HUES6 (cell line): ENCODE data around the gene CEP68.
"Not testable (repeated sequence)": the region's sequence is repeated elsewhere in the genome, so short reads cannot be mapped to it uniquely, and the experiment has no call there.

Experiments used
- H3K27ac ChIP-seq: 2 replicates; pipeline ENCODE4 v1.7.0; 2013; ENCODE audit warnings: low read depth, mild to moderate bottlenecking, low read length, inconsistent platforms
- H3K27me3 ChIP-seq: 2 replicates; pipeline ENCODE4 v1.6.1; 2013; ENCODE audit warnings: low read length; ENCODE audit not compliant: control insufficient read depth, insufficient read depth
- H3K36me3 ChIP-seq: 2 replicates; pipeline ENCODE4 v1.6.1; 2013; ENCODE audit warnings: low read length; ENCODE audit not compliant: control insufficient read depth, insufficient read depth
- H3K4me1 ChIP-seq: 2 replicates; pipeline ENCODE4 v1.6.1; 2013; ENCODE audit warnings: low read length; ENCODE audit not compliant: control insufficient read depth, insufficient read depth
- H3K4me3 ChIP-seq: 2 replicates; pipeline ENCODE4 v1.5.1; 2013; ENCODE audit warnings: low read depth, low read length
- H3K9ac ChIP-seq: one replicate; pipeline ENCODE4 v1.6.1; 2013; ENCODE audit warnings: mild to moderate bottlenecking, low read length
- H3K9me3 ChIP-seq: 2 replicates; pipeline ENCODE4 v1.6.1; 2013; ENCODE audit warnings: low read depth, low read length; ENCODE audit not compliant: control insufficient read depth, insufficient read depth

CEP68 gene, protein sequence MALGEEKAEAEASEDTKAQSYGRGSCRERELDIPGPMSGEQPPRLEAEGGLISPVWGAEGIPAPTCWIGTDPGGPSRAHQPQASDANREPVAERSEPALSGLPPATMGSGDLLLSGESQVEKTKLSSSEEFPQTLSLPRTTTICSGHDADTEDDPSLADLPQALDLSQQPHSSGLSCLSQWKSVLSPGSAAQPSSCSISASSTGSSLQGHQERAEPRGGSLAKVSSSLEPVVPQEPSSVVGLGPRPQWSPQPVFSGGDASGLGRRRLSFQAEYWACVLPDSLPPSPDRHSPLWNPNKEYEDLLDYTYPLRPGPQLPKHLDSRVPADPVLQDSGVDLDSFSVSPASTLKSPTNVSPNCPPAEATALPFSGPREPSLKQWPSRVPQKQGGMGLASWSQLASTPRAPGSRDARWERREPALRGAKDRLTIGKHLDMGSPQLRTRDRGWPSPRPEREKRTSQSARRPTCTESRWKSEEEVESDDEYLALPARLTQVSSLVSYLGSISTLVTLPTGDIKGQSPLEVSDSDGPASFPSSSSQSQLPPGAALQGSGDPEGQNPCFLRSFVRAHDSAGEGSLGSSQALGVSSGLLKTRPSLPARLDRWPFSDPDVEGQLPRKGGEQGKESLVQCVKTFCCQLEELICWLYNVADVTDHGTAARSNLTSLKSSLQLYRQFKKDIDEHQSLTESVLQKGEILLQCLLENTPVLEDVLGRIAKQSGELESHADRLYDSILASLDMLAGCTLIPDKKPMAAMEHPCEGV

DNA sequence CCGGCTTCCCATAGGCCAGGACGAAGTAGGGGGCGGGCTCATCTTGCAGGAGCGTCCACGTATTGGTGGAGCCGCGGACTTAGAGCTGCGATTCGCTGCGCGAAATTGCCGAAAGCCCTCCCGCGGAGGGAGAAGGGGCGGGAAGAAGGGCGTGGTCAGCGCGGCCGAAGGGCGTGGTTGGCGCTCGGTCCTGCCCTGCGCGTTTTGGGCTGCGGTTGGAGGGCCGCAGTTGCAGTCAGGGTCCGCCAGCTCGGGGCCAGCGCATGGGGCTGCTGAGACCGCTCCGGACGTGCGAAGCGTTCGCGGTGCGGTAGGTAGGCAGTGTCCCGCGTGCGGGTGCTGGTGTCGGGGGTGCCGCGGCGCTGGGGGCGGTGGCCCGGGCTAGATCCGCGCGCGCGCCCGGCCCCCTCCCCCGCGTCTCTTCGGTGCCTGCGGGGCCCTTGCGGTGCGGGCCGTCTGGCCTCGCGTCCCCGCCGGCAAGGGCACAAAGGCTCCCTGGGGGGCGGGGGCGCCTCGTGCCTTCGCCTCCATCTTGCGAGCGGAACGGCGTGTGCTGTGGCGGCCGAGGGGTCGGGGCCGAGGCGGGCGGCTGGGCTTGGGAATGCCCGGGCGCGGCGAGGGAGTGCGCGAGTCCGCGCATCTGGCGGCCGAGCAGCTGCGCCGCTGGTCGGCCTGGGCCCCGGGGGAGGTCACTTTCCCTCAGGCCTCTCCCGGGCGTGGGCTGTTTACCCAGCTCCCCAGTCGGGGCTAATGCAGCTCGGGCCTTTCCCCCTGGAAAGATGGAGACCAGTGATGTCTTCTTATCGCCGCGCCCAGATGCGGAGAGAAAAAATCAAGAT is at the start of gene CEP68:
Gene CEP68, plus strand, starts transcription at position 202 of the 839 bp plus-strand sequence. CDS start 13,029 bp downstream, outside the sequence.
- H3K4me3 ChIP-seq, result peak within 1 kb of the TSS; percentile 73
- peaks cover 4% of the 10 kb centered on the region; the same call in 1 of the 2 replicates for H3K27me3 ChIP-seq
- no peaks in the 10 kb centered on the region for H3K36me3 ChIP-seq
- H3K4me1 ChIP-seq, result peaks cover 13% of the 10 kb centered on the region
- H3K9me3 ChIP-seq, result no peaks in the 10 kb centered on the region
- H3K9ac ChIP-seq, result peak within 1 kb of the TSS; percentile 76
- peak within 1 kb of the TSS; percentile 76; the same call in 1 of the 2 replicates for H3K27ac ChIP-seq

DNA sequence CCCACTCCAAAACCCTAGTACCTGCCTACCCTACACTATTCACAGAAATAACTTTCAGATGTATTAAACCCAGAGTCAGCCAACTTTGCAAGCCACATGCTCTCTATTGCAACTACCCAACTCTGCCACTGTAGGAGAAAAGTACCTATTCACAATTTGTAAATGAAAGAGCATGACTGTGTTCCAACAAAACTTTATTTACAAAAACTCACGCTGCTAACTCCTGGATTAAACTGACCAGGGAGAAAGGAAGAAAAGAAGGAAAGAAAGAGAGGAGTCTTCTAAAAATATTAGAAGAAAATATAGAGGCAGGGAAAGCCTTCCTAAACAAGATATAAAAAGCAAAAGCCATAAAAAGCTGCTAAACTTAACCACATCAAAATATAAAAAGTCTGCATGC is 42.4 kb upstream of the CEP68 start:
- Histone ChIP-seq H3K4me1 (peaks cover 5% of the 10 kb centered on the region; the same call in 1 of the 2 replicates), H3K4me3 (no peak overlapping the region), H3K9me3 (no peaks in the 10 kb centered on the region), H3K9ac (no peak overlapping the region), H3K27me3 (no peaks in the 10 kb centered on the region), H3K36me3 (no peaks in the 10 kb centered on the region; the same call in 1 of the 2 replicates), H3K27ac (no peak overlapping the region)

DNA sequence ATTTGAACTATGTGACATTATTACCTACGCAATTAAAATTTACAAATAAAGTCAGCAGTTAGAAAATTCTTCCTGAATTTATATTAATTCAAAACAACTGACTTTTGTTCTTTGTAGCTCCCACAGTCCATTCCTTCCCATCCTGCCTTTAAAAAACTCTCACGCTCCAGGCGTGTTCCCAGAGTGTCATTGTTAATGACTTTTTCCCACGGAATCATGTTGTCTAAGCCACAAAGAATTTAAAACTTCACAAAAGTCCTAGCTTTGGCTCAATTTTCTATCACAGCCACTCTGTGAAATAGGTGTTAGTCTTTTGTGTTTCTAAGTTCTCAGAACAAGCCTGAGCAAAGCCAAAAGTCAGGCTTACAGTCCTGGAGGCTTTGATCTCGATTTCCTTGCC is 40.5 kb upstream of the CEP68 start:
- no peaks in the 10 kb centered on the region for H3K27me3 ChIP-seq
- H3K4me3 ChIP-seq, result no peak overlapping the region
- H3K9ac ChIP-seq, result no peak overlapping the region
- H3K27ac ChIP-seq, result no peak overlapping the region
- no peaks in the 10 kb centered on the region for H3K9me3 ChIP-seq
- H3K36me3 ChIP-seq, result no peaks in the 10 kb centered on the region; the same call in 1 of the 2 replicates
- H3K4me1 ChIP-seq, result peaks cover 8% of the 10 kb centered on the region

DNA sequence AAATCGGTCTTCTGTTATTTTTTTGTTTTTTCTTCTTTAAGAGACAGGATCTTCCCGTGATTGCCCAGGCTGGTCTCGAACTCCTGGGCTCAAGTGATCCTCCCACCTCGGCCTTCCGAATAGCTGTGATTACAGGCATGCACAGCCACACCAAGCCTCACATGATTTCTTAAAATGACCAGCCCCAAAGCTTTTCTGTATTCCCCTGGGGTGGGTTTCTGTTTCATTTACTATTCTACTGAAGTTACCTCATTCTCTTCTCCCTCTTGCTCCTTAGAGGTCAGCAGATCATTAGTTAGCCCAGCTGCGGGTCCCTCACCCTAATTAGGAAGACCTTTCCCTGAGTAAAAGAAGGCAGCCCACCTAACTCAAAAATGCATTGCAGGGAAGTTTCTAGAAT is 39.4 kb upstream of the CEP68 start:
- peaks cover 8% of the 10 kb centered on the region for H3K4me1 ChIP-seq
- no peak overlapping the region for H3K4me3 ChIP-seq
- no peak overlapping the region for H3K9ac ChIP-seq
- H3K27me3 ChIP-seq, result no peaks in the 10 kb centered on the region
- H3K9me3 ChIP-seq, result no peaks in the 10 kb centered on the region
- H3K27ac ChIP-seq, result no peak overlapping the region
- H3K36me3 ChIP-seq, result no peaks in the 10 kb centered on the region; the same call in 1 of the 2 replicates

DNA sequence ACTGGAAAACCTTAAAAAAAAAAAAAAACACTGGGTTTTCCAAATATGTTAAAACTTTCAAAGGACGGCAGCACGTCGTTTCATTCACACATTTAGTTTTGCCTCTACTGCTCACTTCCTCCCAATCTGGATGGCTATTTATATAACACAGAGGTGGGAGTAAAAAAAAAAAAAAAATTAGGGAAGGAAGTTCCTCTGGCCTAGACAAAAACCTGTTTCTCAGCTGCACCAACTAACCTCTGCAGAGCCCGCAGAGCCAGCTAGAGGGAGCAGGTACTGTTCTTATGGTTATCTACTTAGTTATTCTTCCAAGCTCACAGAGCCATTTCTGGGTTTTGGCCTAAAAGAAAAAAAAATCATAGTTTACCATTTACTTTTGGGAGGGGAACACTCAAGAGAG is 38.9 kb upstream of the CEP68 start:
- H3K27ac ChIP-seq, result no peak overlapping the region
- H3K36me3 ChIP-seq, result no peaks in the 10 kb centered on the region; the same call in 1 of the 2 replicates
- peaks cover 8% of the 10 kb centered on the region for H3K4me1 ChIP-seq
- H3K9me3 ChIP-seq, result no peaks in the 10 kb centered on the region
- no peaks in the 10 kb centered on the region for H3K27me3 ChIP-seq
- no peak overlapping the region for H3K4me3 ChIP-seq
- no peak overlapping the region for H3K9ac ChIP-seq

DNA sequence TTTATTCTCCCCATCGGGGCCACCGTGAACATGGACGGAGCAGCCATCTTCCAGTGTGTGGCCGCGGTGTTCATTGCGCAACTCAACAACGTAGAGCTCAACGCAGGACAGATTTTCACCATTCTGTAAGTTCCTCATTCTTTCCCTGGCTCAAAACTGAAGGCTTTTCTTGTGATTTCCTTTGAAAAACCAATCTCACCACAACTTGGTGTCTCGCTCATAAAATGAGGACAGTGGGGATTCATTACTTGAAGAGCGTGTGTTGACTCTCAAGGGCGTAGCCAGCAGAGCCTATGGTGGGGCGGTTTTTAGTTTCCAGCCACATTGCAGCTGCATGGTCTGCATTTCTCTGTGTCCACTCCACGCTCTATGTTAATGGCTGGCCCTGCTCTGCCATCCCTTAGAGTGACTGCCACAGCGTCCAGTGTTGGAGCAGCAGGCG is 38.1 kb upstream of the CEP68 start:
- no peaks in the 10 kb centered on the region; the same call in 1 of the 2 replicates for H3K36me3 ChIP-seq
- H3K9ac ChIP-seq, result no peak overlapping the region
- no peaks in the 10 kb centered on the region for H3K9me3 ChIP-seq
- no peak overlapping the region for H3K27ac ChIP-seq
- no peak overlapping the region for H3K4me3 ChIP-seq
- no peaks in the 10 kb centered on the region for H3K27me3 ChIP-seq
- H3K4me1 ChIP-seq, result peaks cover 8% of the 10 kb centered on the region

DNA sequence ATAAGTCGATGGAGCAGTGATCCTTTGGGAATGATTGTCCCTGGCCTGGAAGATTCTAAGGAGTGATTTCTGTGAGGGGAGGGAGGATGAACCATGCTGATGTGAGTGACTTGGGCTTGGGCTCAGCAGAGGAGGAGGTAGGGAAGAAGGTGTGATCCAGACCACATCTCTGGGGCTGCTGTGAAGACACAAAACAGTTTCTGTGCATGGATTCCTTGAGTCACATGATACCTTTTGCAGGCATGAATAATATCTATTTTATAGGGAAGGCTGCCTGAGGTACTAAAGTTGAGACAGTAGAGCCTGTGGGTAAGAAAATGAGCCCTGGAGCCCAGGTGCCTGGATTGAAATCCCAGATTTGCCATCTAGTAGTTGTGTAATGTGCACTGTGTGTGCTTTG is 37.2 kb upstream of the CEP68 start:
- H3K36me3 ChIP-seq, result no peaks in the 10 kb centered on the region; the same call in 1 of the 2 replicates
- H3K4me1 ChIP-seq, result peaks cover 3% of the 10 kb centered on the region
- no peak overlapping the region for H3K4me3 ChIP-seq
- H3K9me3 ChIP-seq, result no peaks in the 10 kb centered on the region
- no peaks in the 10 kb centered on the region for H3K27me3 ChIP-seq
- no peak overlapping the region for H3K27ac ChIP-seq
- H3K9ac ChIP-seq, result no peak overlapping the region

DNA sequence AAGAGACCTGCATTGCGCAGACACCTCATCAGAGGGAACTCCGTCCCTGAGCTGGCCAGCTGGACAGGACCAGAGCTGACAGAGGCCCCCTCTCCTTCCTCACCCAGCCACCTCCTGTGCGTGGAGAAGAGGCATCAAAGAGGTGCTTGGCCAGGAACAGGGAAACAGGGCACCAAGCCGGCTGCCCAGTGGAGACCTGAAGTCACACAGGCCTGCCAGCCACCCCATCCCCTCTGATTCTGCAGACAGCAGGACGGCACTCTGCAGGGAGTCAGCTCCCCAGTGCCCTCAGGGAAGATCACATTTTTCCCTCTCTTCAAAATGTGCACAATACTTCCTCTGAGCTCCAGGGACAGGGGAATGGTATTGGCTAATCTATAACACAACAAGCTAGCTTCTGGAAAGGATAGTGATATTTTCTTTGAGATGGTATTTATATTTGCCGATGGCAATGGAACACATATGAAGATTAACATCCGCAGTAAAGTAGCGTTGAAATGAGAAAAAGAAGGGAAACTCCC is 36.5 kb upstream of the CEP68 start:
- Histone ChIP-seq H3K27me3 (no peaks in the 10 kb centered on the region), H3K27ac (no peak overlapping the region), H3K36me3 (no peaks in the 10 kb centered on the region; the same call in 1 of the 2 replicates), H3K4me3 (no peak overlapping the region), H3K4me1 (peaks cover 3% of the 10 kb centered on the region; the same call in 1 of the 2 replicates), H3K9ac (no peak overlapping the region), H3K9me3 (no peaks in the 10 kb centered on the region)

DNA sequence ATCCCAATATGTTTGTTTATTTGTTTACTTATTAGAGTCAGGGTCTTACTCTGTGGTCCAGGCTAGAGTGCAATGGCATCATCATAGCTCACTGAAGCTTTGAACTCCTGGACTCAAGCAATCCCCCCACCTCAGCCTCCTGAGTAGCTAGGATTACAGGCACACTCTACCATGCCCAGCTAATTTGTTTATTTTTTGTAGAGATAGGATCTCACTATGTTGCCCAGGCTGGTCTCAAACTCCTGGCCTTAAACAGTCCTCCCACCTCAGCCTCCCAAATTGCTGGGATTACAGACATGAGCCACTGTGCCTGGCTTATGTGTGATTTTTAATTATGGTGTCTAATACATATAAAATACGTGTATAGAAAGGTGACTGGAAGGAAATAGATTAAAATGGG is 36.0 kb upstream of the CEP68 start:
- not testable (repeated sequence) for H3K9ac ChIP-seq, H3K27ac ChIP-seq, H3K4me3 ChIP-seq, H3K36me3 ChIP-seq, H3K27me3 ChIP-seq, H3K9me3 ChIP-seq, H3K4me1 ChIP-seq

DNA sequence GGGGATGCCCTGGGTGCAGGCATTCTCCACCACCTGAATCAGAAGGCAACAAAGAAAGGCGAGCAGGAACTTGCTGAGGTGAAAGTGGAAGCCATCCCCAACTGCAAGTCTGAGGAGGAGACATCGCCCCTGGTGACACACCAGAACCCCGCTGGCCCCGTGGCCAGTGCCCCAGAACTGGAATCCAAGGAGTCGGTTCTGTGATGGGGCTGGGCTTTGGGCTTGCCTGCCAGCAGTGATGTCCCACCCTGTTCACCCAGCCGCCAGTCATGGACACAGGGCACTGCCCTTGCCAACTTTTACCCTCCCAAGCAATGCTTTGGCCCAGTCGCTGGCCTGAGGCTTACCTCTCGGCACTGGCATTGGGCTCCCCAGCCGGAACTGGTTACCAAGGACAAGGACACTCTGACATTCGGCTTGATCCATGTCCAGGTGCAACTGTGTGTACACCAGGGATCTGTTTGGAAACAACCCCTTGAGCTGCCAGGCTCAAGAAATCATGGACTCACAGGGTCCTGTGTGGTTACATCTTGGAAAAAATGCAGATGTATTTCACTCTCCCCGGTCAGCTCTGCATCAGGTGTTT is 35.2 kb upstream of the CEP68 start:
- no peak overlapping the region for H3K4me3 ChIP-seq
- H3K9ac ChIP-seq, result no peak overlapping the region
- peaks cover 3% of the 10 kb centered on the region; the same call in 1 of the 2 replicates for H3K4me1 ChIP-seq
- no peaks in the 10 kb centered on the region for H3K27me3 ChIP-seq
- H3K27ac ChIP-seq, result no peak overlapping the region
- no peaks in the 10 kb centered on the region; the same call in 1 of the 2 replicates for H3K36me3 ChIP-seq
- H3K9me3 ChIP-seq, result no peaks in the 10 kb centered on the region
